AG09309 (cell line): ENCODE data around the gene RGS9.

ENCODE experiments used
- DNase-seq: peaks from one replicate; pipeline ENCODE4 v3.0.0-alpha.2; 2010; ENCODE audit warnings: low read depth
- H3K4me3 ChIP-seq: 2 replicates; pipeline ENCODE4 v1.5.1; 2011; ENCODE audit warnings: mild to moderate bottlenecking, low read depth, low read length, moderate library complexity; ENCODE audit not compliant: control insufficient read depth
- TF ChIP-seq, protein P1 (sequence below): IDR thresholded peaks from 2 replicates; pipeline ENCODE4 v1.5.1; 2011; ENCODE audit warnings: mild to moderate bottlenecking, low read depth, low read length, inconsistent platforms; ENCODE audit not compliant: insufficient read depth, control insufficient read depth; ENCODE audit errors: missing control alignments

The RGS9 gene

DNA sequence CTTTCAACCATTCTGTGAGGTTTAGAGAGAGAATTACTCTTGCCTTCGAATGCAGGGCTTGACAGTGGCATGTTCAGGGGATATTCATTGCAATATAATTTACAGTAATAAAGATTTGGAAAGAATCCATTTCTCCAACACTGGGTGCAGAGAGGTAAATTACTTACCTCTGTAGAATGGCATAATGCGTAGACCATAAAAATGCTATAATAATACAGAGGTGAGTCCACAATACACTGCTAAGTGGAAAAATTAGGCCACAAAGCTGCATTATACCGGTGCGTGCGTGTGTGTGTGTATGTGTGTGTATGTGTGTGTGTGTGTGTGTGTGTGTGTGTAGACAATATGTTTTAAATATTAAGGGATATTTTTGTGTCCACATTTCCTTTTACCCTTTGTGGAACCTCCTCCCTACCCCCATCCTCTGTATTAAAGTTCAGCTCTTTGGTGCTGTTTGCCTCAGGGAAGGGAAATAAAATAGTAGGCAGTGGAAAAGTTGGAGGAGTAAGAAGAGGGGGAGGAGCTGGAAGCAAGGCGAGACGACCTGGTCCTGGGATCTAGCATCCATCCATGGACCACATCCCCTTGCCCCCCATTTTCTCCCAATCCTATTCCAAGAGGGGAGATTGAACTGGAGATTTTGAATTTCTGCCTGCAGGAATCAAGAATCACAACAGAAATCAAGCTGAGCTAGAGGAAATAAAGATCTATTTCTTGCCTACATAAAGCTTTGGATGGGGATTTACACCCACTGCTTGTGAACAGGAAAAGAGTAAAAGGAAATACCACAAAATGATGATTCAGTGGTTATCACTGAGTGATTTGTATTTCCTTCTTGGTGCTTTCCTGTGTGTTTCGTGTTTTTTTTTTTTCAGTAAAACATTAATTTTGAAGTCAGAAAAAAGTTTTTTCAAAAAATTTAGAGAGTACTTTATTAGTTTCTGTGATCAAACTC lies 124.8 kb downstream of the RGS9 start:
- TF ChIP-seq, protein P1, sequence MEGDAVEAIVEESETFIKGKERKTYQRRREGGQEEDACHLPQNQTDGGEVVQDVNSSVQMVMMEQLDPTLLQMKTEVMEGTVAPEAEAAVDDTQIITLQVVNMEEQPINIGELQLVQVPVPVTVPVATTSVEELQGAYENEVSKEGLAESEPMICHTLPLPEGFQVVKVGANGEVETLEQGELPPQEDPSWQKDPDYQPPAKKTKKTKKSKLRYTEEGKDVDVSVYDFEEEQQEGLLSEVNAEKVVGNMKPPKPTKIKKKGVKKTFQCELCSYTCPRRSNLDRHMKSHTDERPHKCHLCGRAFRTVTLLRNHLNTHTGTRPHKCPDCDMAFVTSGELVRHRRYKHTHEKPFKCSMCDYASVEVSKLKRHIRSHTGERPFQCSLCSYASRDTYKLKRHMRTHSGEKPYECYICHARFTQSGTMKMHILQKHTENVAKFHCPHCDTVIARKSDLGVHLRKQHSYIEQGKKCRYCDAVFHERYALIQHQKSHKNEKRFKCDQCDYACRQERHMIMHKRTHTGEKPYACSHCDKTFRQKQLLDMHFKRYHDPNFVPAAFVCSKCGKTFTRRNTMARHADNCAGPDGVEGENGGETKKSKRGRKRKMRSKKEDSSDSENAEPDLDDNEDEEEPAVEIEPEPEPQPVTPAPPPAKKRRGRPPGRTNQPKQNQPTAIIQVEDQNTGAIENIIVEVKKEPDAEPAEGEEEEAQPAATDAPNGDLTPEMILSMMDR = no peak
- DNase-seq = no peak
- no peak overlapping the region for H3K4me3 ChIP-seq

DNA sequence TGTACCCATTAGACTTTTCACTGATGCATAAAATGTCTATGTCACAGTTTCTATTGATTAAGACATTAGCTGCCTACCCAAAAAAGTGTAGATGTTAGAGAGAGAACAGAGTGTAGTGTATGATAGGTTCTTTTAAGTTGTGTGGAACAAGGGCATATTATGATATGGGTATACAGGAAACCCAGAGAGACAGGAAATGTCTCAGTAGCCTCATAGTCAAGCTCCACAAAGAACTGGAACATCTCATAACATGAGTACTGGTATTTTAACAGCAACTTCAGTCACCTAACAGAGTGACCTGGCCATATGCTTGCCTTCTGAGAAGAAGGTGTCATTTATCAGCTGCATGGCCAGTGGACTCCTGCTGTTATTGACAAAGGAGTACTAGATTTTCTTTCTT lies 128.1 kb downstream of the RGS9 start:
- no peak overlapping the region for H3K4me3 ChIP-seq
- TF ChIP-seq, protein P1 = no peak
- DNase-seq = no peak

DNA sequence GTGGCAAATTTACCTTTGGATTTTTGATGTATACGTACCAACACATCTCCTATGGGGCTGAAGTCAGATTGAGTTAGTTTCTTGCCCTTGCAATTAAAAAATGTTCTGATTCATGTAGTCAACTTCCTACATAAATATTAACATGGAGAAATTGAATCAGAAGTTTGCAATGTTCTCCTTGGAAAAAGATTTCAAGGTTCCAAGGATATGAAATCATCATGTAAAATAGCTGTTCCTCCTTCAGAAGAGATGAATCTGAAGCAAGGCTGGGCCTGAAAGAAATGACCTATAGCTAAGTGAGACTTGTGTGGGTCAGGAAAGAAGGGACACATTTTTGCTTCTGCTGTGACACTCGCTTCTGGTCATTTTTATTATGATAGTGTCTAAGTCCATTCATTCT lies 131.7 kb downstream of the RGS9 start:
- DNase-seq = no peak
- H3K4me3 ChIP-seq = no peak overlapping the region
- TF ChIP-seq, protein P1 = no peak

DNA sequence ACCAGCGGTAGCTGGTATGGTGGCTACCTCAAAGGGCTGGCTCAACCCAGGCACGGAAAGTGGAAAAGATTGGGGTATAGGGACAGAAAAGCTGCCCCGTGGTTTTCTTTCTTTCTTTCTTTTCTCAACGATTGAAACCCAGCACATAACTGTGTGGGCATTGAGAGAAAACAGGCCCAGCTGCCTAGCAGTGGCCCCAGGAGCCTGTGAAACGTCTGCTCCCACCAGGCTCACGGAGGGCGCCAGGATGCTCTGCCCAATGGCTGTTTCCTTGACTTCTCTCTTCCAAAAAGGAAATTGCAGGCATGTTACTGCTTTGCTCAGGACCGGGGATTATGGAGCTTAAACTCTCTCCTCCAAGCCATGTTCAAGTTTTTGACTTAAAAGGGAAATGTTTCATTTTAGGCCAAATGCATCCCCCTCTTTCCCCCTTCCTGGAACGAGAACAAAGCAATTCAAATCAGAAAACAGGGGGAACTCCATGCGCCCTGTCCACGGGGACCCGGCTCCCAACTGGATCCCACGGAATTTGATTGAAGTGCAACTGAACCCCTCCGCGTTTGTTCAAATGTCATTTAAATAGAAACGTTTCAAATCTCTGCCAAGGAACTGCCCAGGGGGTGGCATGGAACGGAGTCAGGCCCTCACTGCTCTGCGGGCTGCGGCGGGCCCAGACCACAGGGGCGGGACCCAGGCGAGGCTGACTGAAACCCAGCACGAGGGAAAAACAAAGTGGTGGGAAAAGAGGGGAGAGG lies 133.5 kb downstream of the RGS9 start:
- DNase-seq = no peak
- no peak overlapping the region for H3K4me3 ChIP-seq
- TF ChIP-seq, protein P1 = no peak

DNA sequence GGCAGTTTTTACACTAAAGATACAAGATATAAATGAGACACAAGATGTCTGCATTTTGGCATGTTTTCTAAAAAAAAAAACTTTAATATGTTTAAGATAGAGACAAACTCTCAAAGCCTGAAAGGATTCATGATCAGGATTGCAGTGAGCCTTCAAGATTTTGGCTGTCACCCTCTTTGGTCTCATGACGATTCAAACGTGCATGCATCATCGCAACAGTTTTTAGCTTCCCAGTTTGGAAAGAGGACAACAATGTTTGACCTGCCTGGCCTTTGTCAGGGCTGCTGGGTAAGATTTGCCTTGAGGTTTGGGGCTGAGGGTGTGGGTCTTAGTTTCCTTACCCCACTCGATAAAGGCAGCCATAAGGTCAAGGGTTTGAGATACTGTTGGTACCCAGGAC lies 134.1 kb downstream of the RGS9 start:
- H3K4me3 ChIP-seq = no peak overlapping the region
- no peak for DNase-seq
- TF ChIP-seq, protein P1 = no peak
